CMK (cell line): Measurements from ENCODE around the gene GPAT2.
"Not testable (repeated sequence)": the region's sequence is repeated elsewhere in the genome, so short reads cannot be mapped to it uniquely, and the experiment has no call there.

ENCODE experiments used
- DNase-seq: peaks from one replicate; pipeline ENCODE4 v3.0.0-alpha.2; 2010; ENCODE audit warnings: low read depth

GPAT2 gene

GRCh38 chr2:96034792-96035191 is at the start of gene GPAT2:
GPAT2 (minus strand) TSS chr2:96034916; CDS start chr2:96032359, 2,557 bp downstream.
- not testable (repeated sequence) for DNase-seq

- no peak for DNase-seq
These were observed 49.5 kb upstream of the GPAT2 start for GRCh38 chr2:96083989-96084857.

- DNase-seq = no peak
These were observed 48.6 kb upstream of the GPAT2 start for GRCh38 chr2:96083064-96083939.

- no peak for DNase-seq
These were observed 47.7 kb upstream of the GPAT2 start for GRCh38 chr2:96082211-96083063.

- no peak for DNase-seq
These were observed 46.3 kb upstream of the GPAT2 start for GRCh38 chr2:96081042-96081441.

- DNase-seq = no peak
These were observed 40.6 kb upstream of the GPAT2 start for GRCh38 chr2:96075199-96075771.

- no peak for DNase-seq
These were observed 39.4 kb upstream of the GPAT2 start for GRCh38 chr2:96074156-96074555.

GRCh38 chr2:96073170-96073775 is 38.6 kb upstream of the GPAT2 start:
- DNase-seq = no peak

- DNase-seq = no peak
These were observed 38.0 kb upstream of the GPAT2 start for GRCh38 chr2:96072746-96073145.

- DNase-seq = not testable (repeated sequence)
These were observed 37.3 kb upstream of the GPAT2 start for GRCh38 chr2:96071977-96072491.

GRCh38 chr2:96071087-96071976 is 36.6 kb upstream of the GPAT2 start:
- DNase-seq = not testable (repeated sequence)

GRCh38 chr2:96070351-96070750 is 35.6 kb upstream of the GPAT2 start:
- DNase-seq = not testable (repeated sequence)

GRCh38 chr2:96069878-96070277 is 35.2 kb upstream of the GPAT2 start:
- DNase-seq = not testable (repeated sequence)

- not testable (repeated sequence) for DNase-seq
These were observed 33.3 kb upstream of the GPAT2 start for GRCh38 chr2:96067902-96068581.

- DNase-seq = not testable (repeated sequence)
These were observed 32.5 kb upstream of the GPAT2 start for GRCh38 chr2:96067098-96067660.

GRCh38 chr2:96066511-96066910 is 31.8 kb upstream of the GPAT2 start:
- not testable (repeated sequence) for DNase-seq

- DNase-seq = not testable (repeated sequence)
These were observed 31.2 kb upstream of the GPAT2 start for GRCh38 chr2:96065954-96066353.

- DNase-seq = no peak
These were observed 30.7 kb upstream of the GPAT2 start for GRCh38 chr2:96065381-96065930.
